DND-41 (cell line): ENCODE results near the gene TDRD9.

Source experiments
- ATAC-seq: fragments of 200-7000 bp; cut with Tn5 transposase; 3 replicates; pipeline ENCODE4 v1.9.1; 2021; ENCODE audit warnings: low read depth; ENCODE audit not compliant: insufficient read depth
- DNase-seq: peaks from one replicate; pipeline ENCODE4 v3.0.0-alpha.2; 2020
- H2AFZ ChIP-seq: 2 replicates; pipeline ENCODE4 v1.6.0; 2012; ENCODE audit warnings: low read depth, low read length
- H3K27ac ChIP-seq: 2 replicates; pipeline ENCODE4 v1.5.1; 2012; ENCODE audit warnings: low read length, inconsistent platforms
- H3K27me3 ChIP-seq: fragments of 200-600 bp; sonication (generic); 2 replicates; pipeline ENCODE4 v1.6.0; 2012; ENCODE audit warnings: low read length, mild to moderate bottlenecking, inconsistent platforms; ENCODE audit not compliant: insufficient read depth, poor library complexity
- H3K36me3 ChIP-seq: 2 replicates; pipeline ENCODE4 v1.5.1; 2012; ENCODE audit warnings: low read length, inconsistent platforms; ENCODE audit not compliant: insufficient read depth
- H3K4me1 ChIP-seq: 2 replicates; pipeline ENCODE4 v1.5.1; 2012; ENCODE audit warnings: mild to moderate bottlenecking, low read length; ENCODE audit not compliant: insufficient read depth
- H3K4me2 ChIP-seq: 2 replicates; pipeline ENCODE4 v1.6.0; 2012; ENCODE audit warnings: mild to moderate bottlenecking, moderate library complexity, low read length, inconsistent platforms; ENCODE audit not compliant: insufficient read depth
- H3K4me3 ChIP-seq, 2 experiments: fragments of 200-600 bp in 1 of 2; shearing (Covaris generic) in 1 of 2; 2 replicates each; pipeline ENCODE4 v1.5.1; 2012 to 2016; ENCODE audit warnings: inconsistent platforms in 2 of 2, low read length in 2 of 2, mild to moderate bottlenecking in 2 of 2, low read depth in 1 of 2, moderate library complexity in 1 of 2
- H3K79me2 ChIP-seq: 2 replicates; pipeline ENCODE4 v1.6.0; 2012; ENCODE audit warnings: low read length, inconsistent platforms; ENCODE audit not compliant: insufficient read depth
- H3K9ac ChIP-seq: 2 replicates; pipeline ENCODE4 v1.6.0; 2012; ENCODE audit warnings: low read depth, mild to moderate bottlenecking, inconsistent platforms, low read length, moderate library complexity
- H3K9me3 ChIP-seq: 2 replicates; pipeline ENCODE4 v1.5.1; 2012; ENCODE audit warnings: low read length, moderate library complexity, mild to moderate bottlenecking, inconsistent platforms; ENCODE audit not compliant: insufficient read depth, severe bottlenecking
- H4K20me1 ChIP-seq: 2 replicates; pipeline ENCODE4 v1.6.0; 2012; ENCODE audit warnings: low read length; ENCODE audit not compliant: insufficient read depth
- CTCF ChIP-seq: IDR thresholded peaks from 2 replicates; pipeline ENCODE4 v1.5.1; 2012; ENCODE audit warnings: borderline replicate concordance, low read length, moderate library complexity, mild to moderate bottlenecking; ENCODE audit not compliant: poor library complexity, severe bottlenecking; ENCODE audit errors: extremely low read depth
- EZH2 ChIP-seq: IDR thresholded peaks from 3 replicates; pipeline ENCODE4 v1.6.1; 2012; ENCODE audit warnings: borderline replicate concordance, low read depth, mild to moderate bottlenecking, moderate library complexity, low read length, inconsistent platforms; ENCODE audit not compliant: severe bottlenecking

The TDRD9 gene

GRCh38 chr14:104064003-104064402 lies 135.7 kb downstream of the TDRD9 start:
- H3K4me2 ChIP-seq = no peak overlapping the region
- ATAC-seq = no peak
- peaks cover 8% of the 10 kb centered on the region for H3K9me3 ChIP-seq
- H3K4me1 ChIP-seq = no peaks in the 10 kb centered on the region
- no peaks in the 10 kb centered on the region for H3K36me3 ChIP-seq
- H3K79me2 ChIP-seq = no peaks in the 10 kb centered on the region
- H2AFZ ChIP-seq = no peak overlapping the region
- no peak overlapping the region for H3K27ac ChIP-seq
- no peak overlapping the region for H3K4me3 ChIP-seq
- DNase-seq = no peak
- no peaks in the 10 kb centered on the region for H3K27me3 ChIP-seq
- TF ChIP-seq EZH2 (no peak), CTCF (no peak)
- no peak overlapping the region for H3K9ac ChIP-seq
- no peaks in the 10 kb centered on the region for H4K20me1 ChIP-seq

- ATAC-seq (no peak), DNase-seq (no peak)
- no peaks in the 10 kb centered on the region for H3K36me3 ChIP-seq
- no peak overlapping the region for H3K4me2 ChIP-seq
- H3K27me3 ChIP-seq = no peaks in the 10 kb centered on the region
- H2AFZ ChIP-seq = no peak overlapping the region
- no peak overlapping the region for H3K9ac ChIP-seq
- H3K4me1 ChIP-seq = no peaks in the 10 kb centered on the region
- H3K79me2 ChIP-seq = no peaks in the 10 kb centered on the region
- no peak overlapping the region for H3K27ac ChIP-seq
- H3K9me3 ChIP-seq = peaks cover 8% of the 10 kb centered on the region
- no peaks in the 10 kb centered on the region for H4K20me1 ChIP-seq
- H3K4me3 ChIP-seq = no peak overlapping the region
- TF ChIP-seq EZH2 (no peak), CTCF (no peak)
Observed at GRCh38 chr14:104066279-104066678, 138.0 kb downstream of the TDRD9 start.

- Histone ChIP-seq H3K36me3 (no peaks in the 10 kb centered on the region), H3K9me3 (peaks cover 8% of the 10 kb centered on the region), H3K4me1 (no peaks in the 10 kb centered on the region), H3K27me3 (no peaks in the 10 kb centered on the region), H4K20me1 (no peaks in the 10 kb centered on the region), H3K9ac (no peak overlapping the region), H3K4me2 (no peak overlapping the region), H3K27ac (no peak overlapping the region), H3K4me3 (no peak overlapping the region), H3K79me2 (no peaks in the 10 kb centered on the region), H2AFZ (no peak overlapping the region)
- TF ChIP-seq CTCF = no peak
- TF ChIP-seq EZH2 = no peak
- DNase-seq (no peak), ATAC-seq (no peak)
Observed at GRCh38 chr14:104066719-104067295, 138.6 kb downstream of the TDRD9 start.

GRCh38 chr14:104069541-104069940 lies 141.3 kb downstream of the TDRD9 start:
- H3K9me3 ChIP-seq = peaks cover 15% of the 10 kb centered on the region
- H3K4me3 ChIP-seq = no peak overlapping the region
- H3K27ac ChIP-seq = no peak overlapping the region
- H3K36me3 ChIP-seq = no peaks in the 10 kb centered on the region
- no peak for DNase-seq
- H2AFZ ChIP-seq = no peak overlapping the region
- no peaks in the 10 kb centered on the region for H4K20me1 ChIP-seq
- H3K9ac ChIP-seq = no peak overlapping the region
- no peak overlapping the region for H3K4me2 ChIP-seq
- no peaks in the 10 kb centered on the region for H3K27me3 ChIP-seq
- ATAC-seq = no peak
- H3K79me2 ChIP-seq = no peaks in the 10 kb centered on the region
- no peaks in the 10 kb centered on the region for H3K4me1 ChIP-seq
- TF ChIP-seq CTCF (no peak), EZH2 (no peak)
